NCI-H526 treated with DMSO at 0.1 percent for 48 hours (cell line): Measurements from ENCODE around the gene KCNG4.
"Not testable (repeated sequence)": the region's sequence is repeated elsewhere in the genome, so short reads cannot be mapped to it uniquely, and the experiment has no call there.

Experiments used
- DNase-seq: peaks from one replicate; lab custom pipeline; 2025; lab: John Stamatoyannopoulos, UW

KCNG4 gene

DNA sequence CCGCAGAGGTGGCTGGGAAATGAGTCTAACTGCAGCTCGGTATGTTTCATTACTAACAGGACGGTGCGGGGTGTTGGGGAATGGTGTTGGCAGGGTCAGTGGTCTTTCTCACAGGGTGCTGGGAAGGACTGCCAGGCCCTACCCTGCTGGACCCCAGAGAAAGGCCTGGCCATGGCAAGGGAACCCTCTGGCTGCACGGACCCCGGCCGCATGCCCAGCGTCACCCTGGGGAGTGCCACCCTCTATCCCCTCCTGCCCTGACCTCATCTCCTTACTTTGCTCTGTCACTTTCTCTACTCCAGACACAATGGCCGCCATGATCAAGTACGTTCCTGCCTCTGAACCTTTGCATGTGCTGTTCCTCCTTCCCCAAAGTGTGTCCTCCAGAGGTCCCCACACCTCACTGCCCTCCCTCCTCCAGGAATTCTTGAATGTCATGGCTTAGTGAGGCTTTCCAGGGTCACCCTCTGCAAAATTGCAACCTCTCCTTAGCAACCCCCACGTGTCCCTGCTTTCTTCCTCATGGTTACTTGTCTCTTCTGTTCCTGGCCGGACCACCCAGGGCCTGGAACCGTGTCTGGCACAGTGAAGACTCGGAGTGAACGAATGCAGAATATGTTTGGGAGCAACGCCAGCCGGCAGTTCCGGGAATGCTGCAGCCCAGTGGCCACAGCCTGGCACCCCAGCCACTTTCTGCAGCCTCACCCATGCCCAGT, 33.7 kb downstream of the KCNG4 start:
- DNase-seq, result no peak

- DNase-seq, result not testable (repeated sequence)
Measured at GRCh38 chr16:84205123-84205522, 34.7 kb downstream of the KCNG4 start.

DNA sequence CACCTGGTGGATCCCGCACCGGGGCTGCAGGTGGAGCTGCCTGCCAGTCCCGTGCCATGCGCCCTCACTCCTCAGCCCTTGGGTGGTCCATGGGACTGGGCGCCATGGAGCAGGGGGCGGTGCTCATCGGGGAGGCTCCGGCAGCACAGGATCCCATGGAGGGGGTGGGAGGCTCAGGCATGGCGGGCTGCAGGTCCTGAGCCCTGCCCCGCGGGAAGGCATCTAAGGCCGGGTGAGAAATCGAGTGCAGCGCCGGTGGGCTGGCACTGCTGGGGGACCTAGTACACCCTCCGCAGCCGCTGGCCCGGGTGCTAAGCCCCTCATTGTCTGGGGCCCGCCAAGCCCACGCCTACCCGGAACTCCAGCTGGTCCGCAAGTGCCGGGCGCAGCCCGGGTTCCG, 35.3 kb downstream of the KCNG4 start:
- DNase-seq, result not testable (repeated sequence)

GRCh38 chr16:84199861-84200260, 40.0 kb downstream of the KCNG4 start:
- DNase-seq, result no peak

GRCh38 chr16:84199097-84199496, 40.7 kb downstream of the KCNG4 start:
- no peak for DNase-seq

- DNase-seq, result no peak
Measured at GRCh38 chr16:84198401-84198800, 41.4 kb downstream of the KCNG4 start.

- DNase-seq, result no peak
Measured at GRCh38 chr16:84197466-84198128, 42.2 kb downstream of the KCNG4 start.

DNA sequence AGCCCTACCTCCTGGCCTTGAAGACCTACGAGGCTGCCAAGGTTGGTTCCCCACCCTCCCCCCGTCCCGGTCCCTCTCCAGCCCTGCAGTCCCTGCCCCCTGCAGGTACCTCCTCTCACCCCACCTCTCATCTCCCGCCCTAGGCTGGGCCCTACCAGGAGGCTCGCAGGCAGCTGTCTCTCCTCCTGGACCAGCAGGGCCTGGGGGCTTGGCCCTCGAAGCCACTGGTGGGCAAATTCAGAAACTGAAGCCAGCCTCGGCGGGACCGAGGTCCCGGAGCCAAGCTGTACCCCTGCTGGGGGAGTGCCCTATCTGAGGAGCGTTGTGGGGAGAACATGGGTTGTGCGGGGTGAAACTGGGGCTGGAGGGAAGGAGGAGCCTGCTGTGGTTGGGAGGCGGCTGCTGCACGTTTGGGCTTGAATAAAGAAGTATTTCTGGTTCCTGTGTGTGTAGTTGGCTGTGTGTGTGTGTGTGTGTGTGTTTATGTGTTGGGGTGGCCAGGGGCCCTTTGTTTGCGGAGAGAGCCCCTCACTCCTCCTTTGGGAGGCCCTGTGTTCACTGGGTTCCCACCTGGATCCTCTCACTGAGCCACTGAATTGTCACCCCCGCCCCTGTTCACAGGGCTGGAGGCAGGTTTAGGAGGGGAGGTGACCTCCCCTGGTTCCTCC, 43.0 kb downstream of the KCNG4 start:
- DNase-seq, result no peak

DNA sequence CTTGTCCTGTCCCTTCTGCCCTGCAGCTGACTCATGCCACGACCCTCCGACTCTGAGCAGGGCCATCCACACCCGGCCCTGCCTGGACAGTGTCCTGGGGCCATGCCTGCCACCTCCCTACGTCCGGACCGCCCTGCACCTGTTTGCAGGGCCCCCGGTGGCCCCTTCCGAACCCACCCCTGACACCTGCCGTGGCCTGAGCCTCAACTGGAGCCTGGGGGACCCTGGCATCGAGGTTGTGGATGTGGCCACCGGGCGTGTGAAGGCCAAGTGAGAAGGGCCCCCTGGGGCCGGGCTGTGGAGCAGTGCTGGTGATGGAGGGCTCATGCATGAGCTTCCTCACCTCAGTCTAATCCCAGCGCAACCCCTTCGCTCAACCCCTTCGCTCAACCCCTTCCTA, 43.7 kb downstream of the KCNG4 start:
- no peak for DNase-seq

DNA sequence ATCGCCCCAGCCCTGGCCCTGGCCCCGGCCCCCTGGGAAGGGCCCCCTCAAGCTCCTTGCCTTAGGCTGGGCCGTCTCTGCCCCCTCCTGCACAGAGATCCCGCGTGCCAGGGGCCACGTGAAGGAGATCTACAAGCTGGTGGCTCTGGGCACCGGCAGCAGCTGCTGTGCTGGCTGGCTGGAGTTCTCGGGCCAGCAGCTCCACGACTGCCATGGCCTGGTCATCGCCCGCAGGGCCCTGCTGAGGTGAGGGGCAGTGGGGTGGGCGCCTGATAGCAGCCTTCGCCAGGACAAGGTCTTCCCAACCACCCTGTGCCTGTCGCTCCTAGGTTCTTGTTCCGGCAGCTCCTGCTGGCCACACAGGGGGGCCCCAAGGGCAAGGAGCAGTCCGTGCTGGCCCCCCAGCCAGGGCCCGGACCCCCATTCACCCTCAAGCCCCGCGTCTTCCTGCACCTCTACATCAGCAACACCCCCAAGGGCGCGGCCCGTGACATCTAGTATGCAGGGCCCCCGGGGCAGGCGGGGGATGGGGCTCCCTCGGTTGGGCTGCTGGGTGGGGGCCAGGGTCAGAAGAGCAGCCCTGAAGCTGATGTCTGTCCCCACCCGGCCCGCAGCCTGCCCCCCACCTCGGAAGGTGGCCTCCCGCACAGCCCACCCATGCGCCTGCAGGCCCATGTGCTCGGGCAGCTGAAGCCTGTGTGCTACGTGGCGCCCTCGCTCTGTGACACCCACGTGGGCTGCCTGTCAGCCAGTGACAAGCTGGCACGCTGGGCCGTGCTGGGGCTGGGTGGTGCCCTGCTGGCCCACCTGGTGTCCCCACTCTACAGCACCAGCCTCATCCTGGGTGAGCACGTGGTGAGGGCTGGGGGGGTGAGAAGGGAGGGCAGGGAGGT, 44.4 kb downstream of the KCNG4 start:
- no peak for DNase-seq

GRCh38 chr16:84194470-84195200, 45.2 kb downstream of the KCNG4 start:
- no peak for DNase-seq

- no peak for DNase-seq
Measured at GRCh38 chr16:84194018-84194417, 45.8 kb downstream of the KCNG4 start.

- DNase-seq, result no peak
Measured at GRCh38 chr16:84193480-84193879, 46.3 kb downstream of the KCNG4 start.

DNA sequence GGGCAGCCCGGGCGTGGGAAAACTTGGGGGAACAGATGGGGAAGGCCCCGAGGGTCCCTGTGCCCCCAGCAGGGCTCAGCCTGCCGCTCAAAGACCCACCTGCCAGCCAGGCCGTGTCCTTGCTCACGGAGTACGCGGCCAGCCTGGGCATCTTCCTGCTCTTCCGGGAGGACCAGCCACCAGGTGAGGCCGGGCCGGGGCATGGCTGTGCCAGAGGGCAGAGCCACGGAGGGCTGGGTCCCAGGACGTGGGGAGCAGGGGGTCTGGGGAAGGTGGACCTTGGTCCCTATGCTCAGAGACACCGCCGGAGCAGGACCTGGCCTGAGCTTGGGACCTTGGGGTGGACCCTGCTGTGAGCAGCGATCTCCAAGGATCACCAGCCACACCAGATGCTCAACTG, 48.3 kb downstream of the KCNG4 start:
- DNase-seq, result no peak

DNA sequence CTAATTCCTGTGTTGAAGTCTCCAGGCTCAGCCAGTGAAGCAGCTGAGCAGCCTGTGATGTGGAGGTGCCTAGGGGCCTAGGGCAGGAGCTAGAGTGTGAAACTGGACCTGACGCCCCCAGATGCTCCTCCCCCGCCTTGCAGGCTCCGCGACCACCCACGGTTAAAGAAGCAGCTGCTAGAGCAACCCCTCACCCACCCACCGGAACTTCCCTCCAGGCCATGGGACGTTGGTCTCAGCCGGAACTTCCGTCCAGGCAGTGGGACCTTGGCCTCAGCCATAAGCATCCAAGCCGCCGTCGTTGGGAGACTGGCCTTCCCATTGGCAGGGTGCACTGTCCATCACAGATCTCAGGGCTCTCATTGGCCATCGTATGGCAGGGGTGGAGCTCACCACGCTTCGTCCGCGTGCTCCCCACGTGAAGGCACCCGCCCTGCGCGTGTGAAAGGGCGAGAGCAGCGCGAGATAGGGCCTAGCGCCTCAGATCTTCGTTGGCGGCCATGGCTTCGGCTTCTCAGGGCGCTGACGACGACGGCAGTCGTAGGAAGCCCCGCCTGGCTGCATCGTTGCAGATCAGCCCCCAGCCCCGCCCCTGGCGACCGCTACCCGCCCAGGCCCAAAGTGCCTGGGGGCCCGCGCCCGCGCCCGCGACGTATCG, 49.0 kb downstream of the KCNG4 start, which contains the start of gene ADAD2:
Gene ADAD2, plus strand, starts transcription at position 427 of the 658 bp plus-strand sequence. Its CDS starts 74 bp downstream, at position 501.
- no peak for DNase-seq

GRCh38 chr16:84186685-84187437, 53.0 kb downstream of the KCNG4 start, which contains the start of gene TAF1C:
TSS of gene TAF1C (minus strand) at chr16:84187057. CDS start at chr16:84184988, 2,069 bp downstream.
- DNase-seq, result peak; percentile 36

- no peak for DNase-seq
Measured at GRCh38 chr16:84184775-84185174, 55.0 kb downstream of the KCNG4 start.

GRCh38 chr16:84183911-84184591, 55.8 kb downstream of the KCNG4 start:
- no peak for DNase-seq

- no peak for DNase-seq
Measured at GRCh38 chr16:84183572-84183875, 56.3 kb downstream of the KCNG4 start.
